Urinary bladder (tissue), 4 donors: Measurements from ENCODE around the gene CCNI. TPM values are rescaled to one million over a fixed set of nuclear protein-coding genes. Genes with fewer than 3 reads are reported as not detected.

Experiments used
- DNase-seq: peaks from one replicate; pipeline ENCODE4 v3.0.0-alpha.2; 2015; ENCODE audit errors: extremely low spot score
- H3K27ac ChIP-seq: one replicate; pipeline ENCODE4 v1.5.1; 2013; ENCODE audit warnings: low read depth, mild to moderate bottlenecking, moderate library complexity
- H3K36me3 ChIP-seq: one replicate; pipeline ENCODE4 v1.6.1; 2013; ENCODE audit warnings: mild to moderate bottlenecking, moderate library complexity; ENCODE audit not compliant: insufficient read depth
- H3K4me1 ChIP-seq: one replicate; pipeline ENCODE4 v1.6.1; 2013; ENCODE audit warnings: mild to moderate bottlenecking, moderate library complexity; ENCODE audit not compliant: insufficient read depth
- H3K4me3 ChIP-seq: one replicate; pipeline ENCODE4 v1.5.1; 2013; ENCODE audit warnings: low read depth, low read length
- WGBS: extraction: QIAGEN DNeasy Blood & Tissue Kit; methylation state at CpG from one replicate; pipeline ENCODE4 v1.1.7; 2013; 5-methylcytosine and 5-hydroxymethylcytosine counted together
- polyA plus RNA-seq: library from polyadenylated mRNA; stranded (reverse); fragments of 200-250 nt; gene quantifications from one replicate; pipeline ENCODE4 v1.2.3, GENCODE V29; 2013
- total RNA-seq: library from RNA; depleted of rRNA; stranded (reverse); fragments of >200 nt; gene quantifications from one replicate; pipeline ENCODE4 v1.2.3, GENCODE V29; 2014
- donor health status: healthy with polysubstance abuse.
- donor health status: healthy.

The CCNI gene
- total and polyA plus RNA-seq, 2 donors, result 232 to 249 TPM

DNA sequence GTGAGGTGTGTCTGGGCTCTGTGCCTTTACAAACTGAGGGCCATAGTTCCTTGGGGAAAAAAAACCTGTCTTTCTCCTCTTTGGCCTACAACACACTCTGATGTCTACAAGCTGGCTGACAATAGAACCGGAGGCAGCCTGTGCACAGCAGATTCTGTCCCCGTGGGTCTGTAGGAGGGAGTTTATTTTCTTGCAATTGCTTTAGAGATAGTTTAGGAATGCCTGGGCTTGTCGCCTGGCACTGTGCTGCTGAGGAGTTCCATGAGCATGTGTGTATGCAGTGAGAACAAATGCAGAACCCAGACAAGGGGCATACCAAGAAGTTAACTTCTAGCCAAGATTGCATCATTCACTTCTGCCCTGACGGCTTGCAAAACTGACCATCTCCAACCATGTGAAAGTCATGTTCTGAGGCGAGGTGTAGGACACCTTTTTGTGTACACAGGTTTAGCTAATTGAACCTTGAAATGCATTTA is 54.1 kb downstream of the CCNI start:
- Histone ChIP-seq H3K27ac (peak overlapping the region; percentile 27), H3K36me3 (no peaks in the 10 kb centered on the region), H3K4me1 (peaks cover 1% of the 10 kb centered on the region), H3K4me3 (no peak overlapping the region)
- DNase-seq, result no peak
- WGBS, result 37% methylated on average over 5 of the region's 5 CpGs

DNA sequence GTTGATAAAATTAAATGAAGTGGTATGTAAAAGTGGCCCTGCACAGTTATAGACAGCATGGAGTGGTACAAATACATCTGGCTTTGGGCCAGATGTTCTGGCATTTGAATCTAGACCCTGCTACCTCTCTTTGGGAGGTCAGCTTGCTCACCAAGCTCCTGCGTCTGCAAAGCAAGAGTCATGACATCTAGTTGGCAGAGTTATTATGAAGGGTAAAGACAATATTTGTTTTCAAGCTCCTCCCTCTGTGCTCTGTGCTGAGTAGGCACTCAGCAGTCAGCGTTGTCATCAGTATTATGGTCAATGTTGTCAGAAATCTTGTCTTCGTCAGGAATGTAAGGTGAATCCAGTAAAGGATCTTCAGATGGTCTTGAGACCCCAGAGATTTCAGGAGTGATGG is 55.8 kb downstream of the CCNI start:
- Histone ChIP-seq H3K4me1 (peaks cover 1% of the 10 kb centered on the region), H3K27ac (no peak overlapping the region), H3K4me3 (no peak overlapping the region), H3K36me3 (peaks cover under 1% of the 10 kb centered on the region)
- 82% methylated on average over 3 of the region's 3 CpGs for WGBS
- DNase-seq, result no peak

- DNase-seq, result no peak
- no peak overlapping the region for H3K27ac ChIP-seq
- no peak overlapping the region for H3K4me3 ChIP-seq
- peaks cover 3% of the 10 kb centered on the region for H3K36me3 ChIP-seq
- WGBS, result 61% methylated on average over 1 of the region's 1 CpG
- H3K4me1 ChIP-seq, result no peaks in the 10 kb centered on the region
Observed at GRCh38 chr4:77015390-77015789, 60.4 kb downstream of the CCNI start.

DNA sequence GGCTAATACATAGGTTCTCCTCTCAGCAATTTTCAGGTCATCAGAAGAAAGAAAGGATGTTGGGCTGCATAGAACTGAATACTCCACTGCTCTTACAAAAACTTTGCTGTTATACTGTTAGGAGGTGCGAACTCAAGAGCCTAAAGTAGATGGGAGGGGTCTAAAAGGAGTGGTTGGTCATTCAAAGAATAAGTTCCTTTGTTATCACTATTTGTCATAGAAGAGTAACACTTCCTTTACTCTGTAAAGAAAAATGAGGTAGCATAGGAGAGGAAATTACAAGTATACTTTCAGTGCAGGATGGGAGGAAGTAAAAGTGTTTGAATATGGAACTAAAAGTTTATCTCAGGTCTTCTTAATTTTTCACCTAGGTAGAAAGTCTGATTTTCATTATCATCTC is 61.5 kb downstream of the CCNI start:
- 94% methylated on average over 1 of the region's 1 CpG for WGBS

DNA sequence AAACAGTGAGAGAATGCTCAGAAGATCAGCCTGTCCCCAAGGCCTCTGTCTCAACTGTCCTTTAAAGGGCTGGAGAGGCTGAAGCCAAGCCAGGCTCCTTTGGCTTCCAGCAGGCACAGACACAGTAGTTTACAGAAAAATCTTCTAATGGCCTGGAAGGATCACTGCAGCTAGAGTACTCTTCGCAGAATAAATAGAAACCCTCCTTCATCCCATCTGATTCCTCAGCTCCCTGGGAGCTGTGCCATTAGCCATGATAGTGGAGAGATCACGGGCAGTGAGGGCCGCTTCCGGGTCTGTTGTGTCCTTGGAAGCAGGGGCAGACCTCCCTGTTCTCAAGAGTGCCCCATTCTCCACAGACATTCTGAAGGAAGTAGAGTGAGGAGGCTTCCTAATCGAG is 63.1 kb downstream of the CCNI start:
- no peak overlapping the region for H3K27ac ChIP-seq
- 26% methylated on average over 5 of the region's 5 CpGs for WGBS
- H3K36me3 ChIP-seq, result peaks cover 3% of the 10 kb centered on the region
- H3K4me3 ChIP-seq, result no peak overlapping the region
- H3K4me1 ChIP-seq, result no peaks in the 10 kb centered on the region
- DNase-seq, result no peak

More for the DNA sequence above, 61.5 kb downstream of the CCNI start:
- Histone ChIP-seq H3K4me1 (no peaks in the 10 kb centered on the region), H3K4me3 (no peak overlapping the region), H3K27ac (no peak overlapping the region), H3K36me3 (peaks cover 3% of the 10 kb centered on the region)
- DNase-seq, result no peak

GRCh38 chr4:77010841-77011354 is 64.9 kb downstream of the CCNI start:
- no peak for DNase-seq
- WGBS, result 95% methylated on average over 3 of the region's 3 CpGs
- H3K4me1 ChIP-seq, result no peaks in the 10 kb centered on the region
- peaks cover 3% of the 10 kb centered on the region for H3K36me3 ChIP-seq
- no peak overlapping the region for H3K4me3 ChIP-seq
- no peak overlapping the region for H3K27ac ChIP-seq

- Histone ChIP-seq H3K4me3 (no peak overlapping the region), H3K4me1 (no peaks in the 10 kb centered on the region), H3K27ac (no peak overlapping the region), H3K36me3 (no peaks in the 10 kb centered on the region)
- DNase-seq, result no peak
Observed at GRCh38 chr4:77009511-77010115, 66.2 kb downstream of the CCNI start.

DNA sequence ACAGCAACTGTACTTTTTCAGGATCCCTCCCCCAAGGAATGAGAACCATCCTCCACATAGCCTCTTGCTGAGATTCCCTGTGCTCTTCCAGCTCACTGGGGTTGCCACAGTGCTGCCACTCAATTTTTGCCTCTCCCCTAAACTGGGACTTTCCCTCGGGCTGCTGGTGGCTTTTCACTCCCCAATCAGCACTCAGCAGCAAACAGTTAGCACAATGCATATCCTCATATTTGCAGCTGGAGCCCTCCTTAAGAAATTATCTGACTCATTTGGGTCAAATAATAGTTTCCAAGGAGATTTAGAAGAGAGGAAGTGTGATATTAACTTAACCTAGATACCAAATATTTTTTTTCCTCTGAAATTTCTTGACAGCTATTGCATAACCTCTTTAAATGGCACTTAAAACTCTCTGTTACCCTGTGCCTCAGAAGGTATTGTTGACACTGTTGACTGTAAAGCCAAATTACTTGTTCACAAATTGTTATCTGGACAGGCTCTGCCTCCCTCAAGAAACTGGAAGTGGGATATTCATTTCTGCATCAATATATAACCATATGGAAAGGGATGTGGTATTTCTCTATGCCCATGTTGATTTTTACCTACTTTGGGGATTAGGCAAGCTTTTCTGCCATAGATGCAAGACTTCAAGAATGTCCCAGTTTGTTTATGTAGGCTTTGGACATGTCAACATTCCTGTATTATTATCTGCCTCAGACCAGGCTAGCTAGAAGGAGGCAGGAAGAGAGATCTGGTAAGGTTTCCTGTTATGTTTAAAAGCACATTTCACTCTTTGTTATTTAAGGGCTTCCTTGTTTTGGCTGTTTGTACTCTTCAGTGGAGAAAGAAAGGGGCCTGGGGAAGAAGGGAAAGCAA is 68.2 kb downstream of the CCNI start:
- H3K4me1 ChIP-seq, result no peaks in the 10 kb centered on the region
- peak overlapping the region; percentile 63 for H3K27ac ChIP-seq
- WGBS, result 9% methylated on average over 1 of the region's 1 CpG
- no peak overlapping the region for H3K4me3 ChIP-seq
- DNase-seq, result no peak
- no peaks in the 10 kb centered on the region for H3K36me3 ChIP-seq

DNA sequence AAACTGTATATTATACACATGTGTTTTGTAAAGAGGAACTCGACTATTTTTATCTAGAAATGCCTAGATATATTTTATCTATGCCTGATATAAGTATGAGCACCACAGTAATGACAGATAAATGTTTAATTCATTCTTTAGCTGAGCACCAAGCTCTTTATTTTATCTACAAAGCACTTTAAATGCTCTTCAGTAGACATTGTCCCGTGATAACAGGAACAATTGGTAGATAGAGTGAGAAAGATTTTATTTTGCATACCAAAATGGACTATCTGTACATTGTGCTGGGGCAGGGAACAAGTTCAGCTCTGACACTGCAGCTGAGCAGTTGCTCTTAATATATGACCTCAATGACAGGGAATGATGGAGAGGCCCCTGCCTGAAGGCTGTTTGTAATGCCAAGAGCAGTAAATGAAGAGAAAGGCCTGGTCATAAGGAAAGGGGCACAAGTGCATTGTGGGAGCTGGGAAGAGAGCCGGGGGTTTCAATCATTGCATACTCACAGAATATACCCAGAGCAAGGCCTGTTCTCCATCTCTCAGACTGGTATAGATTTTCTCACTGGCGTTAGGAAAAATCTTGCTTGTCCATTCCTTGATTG is 68.9 kb downstream of the CCNI start:
- no peaks in the 10 kb centered on the region for H3K4me1 ChIP-seq
- no peak for DNase-seq
- H3K4me3 ChIP-seq, result no peak overlapping the region

DNA sequence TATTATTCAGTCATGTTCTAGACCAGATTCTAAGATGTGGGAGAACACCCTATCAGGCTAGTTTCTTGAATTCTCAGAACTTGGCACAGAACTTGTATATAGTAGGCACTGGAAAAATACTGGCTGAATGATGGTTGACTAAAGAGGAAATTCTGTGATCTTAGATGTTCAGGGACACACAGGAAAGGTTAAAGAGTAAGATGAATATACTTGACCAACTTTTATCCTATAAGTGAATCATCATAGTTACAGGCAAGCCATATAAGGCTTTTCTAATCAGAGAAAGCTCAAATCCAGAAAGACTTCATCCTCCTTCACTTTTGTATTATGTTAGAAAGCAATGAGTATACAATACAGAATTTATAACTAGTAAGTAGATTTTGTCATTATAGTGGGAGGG is 72.4 kb downstream of the CCNI start:
- no peaks in the 10 kb centered on the region for H3K4me1 ChIP-seq
- DNase-seq, result no peak
- H3K36me3 ChIP-seq, result no peaks in the 10 kb centered on the region
- H3K4me3 ChIP-seq, result no peak overlapping the region
- H3K27ac ChIP-seq, result no peak overlapping the region

More for the DNA sequence above, 68.9 kb downstream of the CCNI start:
- 46% methylated on average over 4 of the region's 4 CpGs for WGBS
- Histone ChIP-seq H3K36me3 (no peaks in the 10 kb centered on the region), H3K27ac (no peak overlapping the region)

DNA sequence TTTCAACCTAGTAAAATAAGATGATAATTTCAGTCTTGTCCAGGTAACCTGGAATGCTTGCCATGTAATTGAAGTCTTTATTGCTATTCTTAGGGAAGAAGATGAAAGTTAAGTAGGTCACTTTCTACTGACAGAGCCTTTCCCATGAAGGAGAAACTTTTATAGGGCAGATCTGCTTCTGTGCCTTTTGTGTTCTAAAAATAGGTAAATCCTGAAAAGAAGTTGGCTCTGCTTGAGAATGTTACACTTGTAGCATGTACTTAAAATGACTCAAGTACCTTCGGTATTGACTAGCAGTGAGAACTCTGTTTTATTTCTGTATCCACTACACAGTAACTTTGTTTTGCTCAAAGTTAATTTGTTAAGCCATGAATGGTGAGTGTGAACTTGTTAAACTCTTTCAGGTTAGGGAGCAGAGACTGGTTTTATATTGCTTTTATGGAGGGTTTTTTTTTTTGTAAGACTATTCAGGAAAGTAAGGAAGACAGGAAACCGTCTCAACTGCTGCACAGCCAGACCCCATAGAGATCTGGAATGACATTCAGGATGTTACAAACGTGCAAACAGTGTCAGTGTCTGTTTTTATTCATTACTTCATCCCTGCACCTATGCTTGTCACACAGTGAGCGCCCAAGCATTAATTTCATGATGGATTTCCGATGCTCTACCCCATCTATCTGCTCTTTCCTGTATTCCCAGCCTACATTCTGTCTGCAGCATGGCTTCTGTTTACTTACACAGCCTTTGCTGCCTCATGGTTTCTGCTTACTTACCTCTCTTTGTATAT is 73.3 kb downstream of the CCNI start:
- H3K27ac ChIP-seq, result no peak overlapping the region
- 54% methylated on average over 5 of the region's 5 CpGs for WGBS
- H3K36me3 ChIP-seq, result no peaks in the 10 kb centered on the region
- no peak overlapping the region for H3K4me3 ChIP-seq
- no peaks in the 10 kb centered on the region for H3K4me1 ChIP-seq
- no peak for DNase-seq

DNA sequence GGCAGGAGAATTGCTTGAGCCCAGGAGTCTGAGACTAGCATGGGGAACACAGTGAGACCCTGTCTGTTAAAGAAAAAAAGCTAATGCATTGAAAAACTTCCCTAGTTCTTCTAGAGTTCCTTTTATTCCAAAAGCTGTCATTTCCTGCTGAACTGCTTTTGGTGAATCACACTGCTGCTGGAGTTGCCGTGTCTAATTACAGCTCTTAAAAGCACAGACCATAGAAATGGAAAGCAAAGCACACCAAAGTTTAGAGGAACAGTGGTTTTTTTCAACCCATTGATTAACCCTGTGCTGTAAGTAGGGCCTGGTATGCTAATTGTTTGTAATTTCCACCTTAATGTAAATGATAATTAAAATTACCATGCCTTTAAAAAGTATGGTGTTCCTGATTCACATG is 73.9 kb downstream of the CCNI start:
- H3K36me3 ChIP-seq, result no peaks in the 10 kb centered on the region
- WGBS, result 14% methylated on average over 1 of the region's 1 CpG
- no peak overlapping the region for H3K4me3 ChIP-seq
- no peak for DNase-seq
- no peak overlapping the region for H3K27ac ChIP-seq
- no peaks in the 10 kb centered on the region for H3K4me1 ChIP-seq

DNA sequence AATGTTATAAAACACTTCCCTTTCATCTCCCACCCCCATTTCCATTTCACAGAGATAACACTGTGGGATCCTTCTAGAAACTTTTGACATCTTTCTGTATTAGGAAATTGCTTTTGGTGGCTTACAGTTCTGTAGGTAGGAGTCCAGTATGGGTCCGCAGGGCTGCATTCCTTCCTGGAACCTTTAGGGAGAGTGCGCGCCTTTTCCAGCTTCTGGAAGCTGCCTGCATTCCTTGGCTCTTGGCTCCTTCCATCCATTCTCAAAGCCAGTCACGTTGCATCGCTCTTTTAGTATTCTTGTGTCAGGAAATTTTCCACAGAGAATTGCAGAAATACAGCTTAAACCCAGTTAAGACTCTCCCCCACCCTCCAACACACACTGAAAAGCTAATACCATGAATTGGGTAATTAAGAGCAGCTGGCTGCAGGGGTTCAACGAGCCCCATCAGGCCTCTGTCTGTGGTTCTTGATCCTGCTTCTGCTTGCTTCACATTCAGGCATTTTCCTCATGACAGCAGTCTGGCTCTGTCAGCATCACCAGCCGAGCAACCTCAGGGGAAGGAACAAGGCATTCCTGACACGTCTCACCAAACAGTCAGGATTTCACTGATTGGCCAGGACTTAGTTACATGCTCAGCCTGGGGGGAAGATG is 77.4 kb downstream of the CCNI start:
- Histone ChIP-seq H3K36me3 (no peaks in the 10 kb centered on the region), H3K4me1 (no peaks in the 10 kb centered on the region), H3K4me3 (no peak overlapping the region), H3K27ac (no peak overlapping the region)
- DNase-seq, result no peak
- 72% methylated on average over 8 of the region's 8 CpGs for WGBS
